Measurements from ENCODE around the gene PPP6R2. TPM values are rescaled to one million over a fixed set of nuclear protein-coding genes. Genes with fewer than 3 reads are reported as not detected.
"Not testable (repeated sequence)": the region's sequence is repeated elsewhere in the genome, so short reads cannot be mapped to it uniquely, and the experiment has no call there.

PPP6R2 gene
- total RNA-seq, 1 experiment from 2014 or later, result 54.1 TPM

DNA sequence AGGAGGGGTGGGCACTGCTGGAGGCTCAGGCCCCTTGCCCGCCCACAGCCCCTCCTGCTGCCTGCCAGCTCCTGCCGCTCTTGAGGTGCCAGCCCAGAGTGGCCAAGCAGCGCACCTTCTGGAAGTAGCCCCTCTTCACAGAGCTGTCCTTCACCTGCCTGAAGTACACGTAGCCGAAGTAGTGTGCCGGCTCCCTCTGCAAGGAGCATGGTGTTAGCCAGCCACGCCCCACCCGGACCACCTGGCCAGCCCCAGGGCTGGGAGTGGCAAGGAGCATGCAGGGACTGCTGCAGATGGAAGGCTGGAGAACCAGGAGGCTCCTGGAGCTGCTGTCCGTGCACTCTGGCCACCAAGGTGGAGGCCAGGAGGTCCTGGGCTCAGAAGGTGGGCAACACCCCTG lies 25.9 kb upstream of the PPP6R2 start:
- no peak for DNase-seq (ENCODE audit: low spot score)

DNA sequence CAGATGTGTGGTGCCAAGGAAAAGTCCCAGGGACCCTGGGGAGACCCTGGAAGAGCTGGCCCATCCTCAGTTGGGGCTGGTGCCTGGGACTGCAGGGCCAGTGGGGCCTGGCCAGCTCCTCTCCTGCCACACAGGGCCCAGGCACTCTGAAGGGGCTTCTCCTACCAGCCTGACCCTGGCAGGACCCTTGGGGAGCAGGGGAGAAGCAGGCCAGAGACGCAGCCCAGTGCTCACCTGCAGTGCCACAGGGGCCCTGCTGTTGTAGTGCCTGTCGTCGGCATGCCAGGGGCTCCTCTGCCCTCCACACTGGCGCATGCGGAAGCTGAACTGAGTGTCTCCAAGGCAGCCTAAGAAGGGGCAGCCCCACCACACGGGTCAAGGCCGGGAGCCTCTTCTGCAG lies 25.5 kb upstream of the PPP6R2 start:
- no peak for DNase-seq (ENCODE audit: low spot score)

DNA sequence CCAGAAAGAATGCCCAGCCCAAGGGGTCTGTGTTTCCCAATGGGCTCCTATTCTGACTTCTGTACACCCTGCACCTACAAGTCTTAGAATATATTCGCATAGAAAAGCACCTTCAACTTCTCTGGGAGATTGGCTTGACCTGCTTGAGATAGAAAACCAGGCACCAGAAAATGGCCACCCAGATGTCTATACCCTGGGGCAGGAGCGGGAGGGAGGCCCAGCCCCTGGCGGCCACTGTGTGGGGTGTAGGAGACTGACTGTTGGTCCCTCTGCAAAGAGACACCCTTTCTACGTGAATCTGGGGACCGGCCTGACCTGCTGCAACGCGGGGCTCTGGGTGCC lies 24.8 kb upstream of the PPP6R2 start:
- DNase-seq (ENCODE audit: low spot score), result no peak

DNA sequence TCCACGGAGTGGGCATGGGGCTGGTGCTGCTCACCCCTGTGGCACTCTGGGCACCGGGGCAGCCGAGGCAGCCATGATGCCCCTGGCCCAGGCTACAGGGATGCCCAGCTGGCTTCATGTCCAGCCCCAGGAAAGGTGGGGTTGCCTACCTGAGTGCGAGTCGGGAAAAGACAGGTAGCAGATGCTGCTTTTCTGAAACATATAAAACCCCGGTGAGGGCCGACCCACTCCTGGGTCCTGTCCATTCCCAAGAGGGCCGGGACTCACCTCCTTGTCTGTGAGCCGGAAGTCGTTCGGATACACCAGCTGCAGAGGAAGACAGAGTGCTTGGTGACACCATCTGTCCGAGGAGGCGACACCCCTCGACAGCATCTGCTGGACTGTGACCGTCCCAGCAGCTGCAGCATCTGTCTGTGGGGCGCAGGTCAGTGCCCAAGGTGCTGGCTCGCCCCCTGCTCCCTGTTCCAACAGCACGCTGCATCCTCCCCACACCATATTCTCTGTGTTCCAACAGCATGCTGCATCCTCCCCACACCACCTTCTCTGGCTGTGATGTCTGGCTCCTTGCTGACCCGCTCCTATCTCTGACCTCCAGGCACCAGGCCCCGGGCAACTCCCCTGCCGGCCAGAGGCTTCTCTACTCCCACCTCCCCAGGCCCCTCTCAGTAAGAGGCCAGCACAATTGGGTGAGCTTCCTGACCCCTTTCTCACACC lies 24.3 kb upstream of the PPP6R2 start:
- DNase-seq (ENCODE audit: low spot score), result no peak

DNA sequence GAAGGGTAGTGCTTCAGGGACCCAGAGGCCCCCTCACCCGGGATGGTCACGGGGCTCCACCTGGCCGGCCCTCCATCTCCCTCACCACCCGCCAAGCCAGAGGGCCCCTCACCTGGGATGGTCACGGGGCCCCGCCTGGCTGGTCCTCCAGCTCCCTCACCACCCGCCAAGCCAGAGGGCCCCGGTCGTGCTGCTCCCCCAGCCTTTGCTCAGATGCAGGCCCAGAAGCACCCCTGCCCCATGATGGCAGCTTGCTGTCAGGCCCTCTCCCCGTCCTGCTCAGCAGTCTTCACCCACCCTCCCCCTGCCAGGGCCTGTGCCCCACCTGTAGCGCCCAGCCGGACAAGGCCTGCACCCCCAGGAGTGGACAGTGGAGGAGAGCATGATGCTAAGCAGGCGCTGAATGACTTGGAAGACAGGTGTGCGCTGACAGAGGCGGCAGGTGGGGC lies 23.6 kb upstream of the PPP6R2 start:
- no peak for DNase-seq (ENCODE audit: low spot score)

DNA sequence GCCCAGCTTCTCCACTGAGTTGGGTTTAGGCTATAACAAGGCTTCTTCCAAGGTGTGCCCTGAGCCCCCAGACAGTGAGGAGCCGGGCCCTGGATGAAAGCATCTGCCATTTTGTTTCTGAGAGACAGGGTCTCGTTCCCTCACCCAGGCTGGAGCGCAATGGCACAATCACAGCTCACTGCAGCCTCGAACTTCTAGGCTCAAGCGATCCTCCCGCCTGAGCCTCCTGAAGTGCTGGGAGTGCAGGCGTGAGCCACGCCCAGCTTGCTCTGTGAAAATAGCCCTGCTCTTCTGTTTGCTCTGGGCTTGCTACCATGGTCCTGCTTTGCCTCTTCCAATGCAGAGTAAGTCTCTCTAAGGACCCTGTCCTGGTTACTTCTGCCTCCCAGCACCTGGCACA lies 23.0 kb upstream of the PPP6R2 start:
- DNase-seq (ENCODE audit: low spot score), result no peak

DNA sequence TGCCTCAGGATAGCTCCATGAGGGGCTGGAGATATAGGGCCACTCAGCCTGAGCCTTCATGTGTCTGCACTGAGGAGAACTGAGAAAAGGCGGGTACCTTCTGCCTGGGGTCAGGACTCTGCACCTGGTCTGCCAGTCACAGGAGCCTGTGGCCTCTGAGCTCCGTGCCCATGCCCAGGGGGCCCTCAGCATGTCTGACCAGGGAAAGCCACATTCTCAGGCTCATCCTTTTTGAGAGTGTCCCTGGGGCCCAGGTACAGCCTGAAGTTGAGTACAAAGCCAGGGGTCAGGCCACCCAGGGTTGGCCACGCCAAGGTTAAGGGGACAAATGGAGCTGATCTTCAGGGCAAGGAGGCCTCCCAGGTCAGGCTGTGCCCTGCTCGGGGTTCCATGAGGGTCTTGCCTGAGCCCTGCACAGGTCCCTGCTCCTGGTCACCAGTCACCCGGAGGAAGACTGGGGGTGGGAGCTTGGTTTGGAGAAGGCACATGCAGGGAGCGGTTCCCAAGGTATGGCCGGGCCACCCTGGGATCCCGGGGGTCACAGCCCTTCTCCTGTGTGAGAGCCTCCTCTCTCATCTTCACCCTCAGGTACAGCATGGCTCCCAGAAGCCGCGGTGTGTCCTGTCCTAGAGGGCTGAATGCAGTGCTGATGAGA lies 22.3 kb upstream of the PPP6R2 start:
- no peak for DNase-seq (ENCODE audit: low spot score)

DNA sequence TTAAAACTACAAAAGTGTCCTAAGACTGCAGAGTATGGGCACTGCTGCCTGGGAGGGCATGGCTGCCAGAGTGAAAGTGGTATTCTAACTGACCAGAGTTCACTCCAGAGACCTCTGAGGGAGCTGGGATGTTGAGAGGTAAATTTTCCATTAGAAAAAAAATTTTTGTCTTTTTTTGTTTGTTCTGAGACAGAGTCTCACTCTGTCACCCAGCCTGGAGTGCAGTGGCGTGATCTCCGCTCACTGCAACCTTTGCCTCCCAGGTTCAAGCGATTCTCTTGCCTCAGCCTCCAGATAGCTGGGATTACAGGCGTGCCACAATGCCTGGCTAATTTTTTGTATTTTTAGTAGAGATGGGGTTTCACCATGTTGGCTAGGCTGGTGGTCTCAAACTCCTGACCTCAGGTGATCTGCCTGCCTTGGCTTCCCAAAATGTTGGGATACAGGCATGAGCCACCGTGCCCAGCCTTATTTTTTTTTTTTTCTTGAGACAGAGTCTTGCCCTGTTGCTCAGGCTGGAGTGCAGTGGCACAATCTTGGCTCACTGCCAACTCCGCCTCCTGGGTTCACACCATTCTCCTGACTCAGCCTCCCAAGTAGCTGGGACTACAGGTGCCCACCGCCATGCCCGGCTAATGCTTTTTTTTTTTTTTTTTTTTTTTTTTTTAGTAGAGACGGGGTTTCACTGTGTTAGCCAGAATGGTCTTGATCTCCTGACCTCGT lies 20.6 kb upstream of the PPP6R2 start:
- not testable (repeated sequence) for DNase-seq (ENCODE audit: low spot score)

DNA sequence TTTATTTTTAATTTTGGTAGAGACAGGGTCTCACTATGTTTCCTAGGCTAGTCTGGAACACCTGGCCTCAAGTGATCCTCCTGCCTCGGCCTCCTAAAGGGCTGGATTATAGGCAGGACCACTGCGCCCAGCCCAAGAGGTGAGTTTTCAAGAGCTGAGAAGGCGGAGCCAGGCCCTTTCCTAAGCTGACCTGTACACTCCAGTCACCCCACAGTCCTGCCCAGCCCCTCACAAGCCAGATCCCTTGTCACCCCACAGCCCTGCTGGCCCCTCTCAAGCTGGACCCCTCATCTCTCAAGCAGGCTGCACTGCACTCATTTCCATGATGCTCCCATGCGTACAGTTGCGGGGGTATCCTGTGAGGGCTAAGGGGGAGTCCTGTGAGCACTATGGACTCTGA lies 19.2 kb upstream of the PPP6R2 start:
- no peak for DNase-seq (ENCODE audit: low spot score)

DNA sequence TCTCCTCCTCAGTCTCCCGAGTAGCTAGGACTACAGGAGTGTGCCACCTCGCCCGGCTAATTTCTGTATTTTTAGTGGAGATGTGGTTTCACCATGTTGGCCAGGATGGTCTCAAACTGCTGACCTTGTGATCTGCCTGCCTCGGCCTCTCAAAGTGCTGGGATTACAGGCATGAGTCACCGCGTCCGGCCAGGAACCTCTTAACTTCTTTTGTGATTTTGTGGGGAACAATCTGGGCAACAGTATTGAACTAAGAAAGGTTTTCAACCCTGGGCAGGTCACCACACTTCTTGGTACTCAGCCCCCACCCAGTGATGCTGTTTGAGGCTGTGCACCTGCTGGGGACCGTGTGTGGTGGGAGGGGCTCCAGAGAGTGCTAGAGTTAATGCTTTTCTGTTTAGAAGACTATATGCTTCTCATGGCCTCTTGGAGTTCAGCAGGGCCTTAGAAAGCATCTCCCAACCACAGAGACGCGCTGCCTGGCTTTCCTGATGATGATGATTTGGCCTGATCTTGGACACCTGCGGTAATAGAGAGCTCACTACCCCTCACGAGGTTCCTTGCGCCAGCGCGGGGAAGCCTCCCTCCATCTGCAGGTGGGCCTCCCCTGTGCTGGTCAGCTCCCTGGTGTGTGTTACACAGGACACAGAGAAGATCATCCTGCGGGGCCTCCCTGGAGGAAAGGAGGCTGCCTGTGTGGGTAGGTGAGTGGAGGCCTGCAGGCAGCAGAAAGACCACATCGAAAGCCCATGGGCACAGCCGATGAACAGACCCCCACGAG lies 17.5 kb upstream of the PPP6R2 start:
- DNase-seq (ENCODE audit: low spot score), result no peak

DNA sequence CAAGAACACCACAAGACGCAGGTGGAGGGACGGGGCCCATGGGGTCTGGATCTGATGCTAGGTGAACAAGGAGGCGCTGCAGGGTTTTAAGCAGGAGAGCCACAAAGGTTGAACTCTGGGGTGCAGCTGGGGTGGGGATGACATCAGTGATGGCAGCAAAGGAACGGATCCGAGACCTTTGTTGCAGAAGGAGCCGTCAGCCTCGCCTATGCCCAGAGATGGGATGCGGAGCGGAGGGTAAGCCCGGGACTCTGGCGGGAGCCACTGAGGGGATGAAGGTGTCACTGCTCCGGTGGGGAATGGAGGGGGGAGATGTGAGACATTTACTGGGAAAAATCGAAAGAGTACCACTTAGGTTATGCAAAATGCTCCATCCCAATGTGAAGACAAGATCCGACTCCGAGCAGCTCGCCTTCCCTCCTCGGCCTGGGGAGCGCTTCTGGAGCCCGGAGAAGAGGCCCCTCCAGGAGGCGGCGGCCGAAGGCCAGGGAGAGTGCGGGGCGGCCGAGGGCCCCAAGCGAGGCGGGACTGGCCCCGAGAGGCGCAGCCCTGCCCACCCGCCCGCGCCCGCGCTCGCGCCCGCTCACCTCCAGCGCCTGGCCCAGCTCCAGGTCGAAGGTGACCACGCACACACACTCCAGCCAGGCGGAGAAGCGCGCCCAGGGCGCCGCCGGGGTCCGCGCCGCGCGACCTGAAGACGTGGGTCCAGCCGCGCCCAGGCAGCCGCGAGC lies 16.7 kb upstream of the PPP6R2 start:
- DNase-seq (ENCODE audit: low spot score), result no peak

DNA sequence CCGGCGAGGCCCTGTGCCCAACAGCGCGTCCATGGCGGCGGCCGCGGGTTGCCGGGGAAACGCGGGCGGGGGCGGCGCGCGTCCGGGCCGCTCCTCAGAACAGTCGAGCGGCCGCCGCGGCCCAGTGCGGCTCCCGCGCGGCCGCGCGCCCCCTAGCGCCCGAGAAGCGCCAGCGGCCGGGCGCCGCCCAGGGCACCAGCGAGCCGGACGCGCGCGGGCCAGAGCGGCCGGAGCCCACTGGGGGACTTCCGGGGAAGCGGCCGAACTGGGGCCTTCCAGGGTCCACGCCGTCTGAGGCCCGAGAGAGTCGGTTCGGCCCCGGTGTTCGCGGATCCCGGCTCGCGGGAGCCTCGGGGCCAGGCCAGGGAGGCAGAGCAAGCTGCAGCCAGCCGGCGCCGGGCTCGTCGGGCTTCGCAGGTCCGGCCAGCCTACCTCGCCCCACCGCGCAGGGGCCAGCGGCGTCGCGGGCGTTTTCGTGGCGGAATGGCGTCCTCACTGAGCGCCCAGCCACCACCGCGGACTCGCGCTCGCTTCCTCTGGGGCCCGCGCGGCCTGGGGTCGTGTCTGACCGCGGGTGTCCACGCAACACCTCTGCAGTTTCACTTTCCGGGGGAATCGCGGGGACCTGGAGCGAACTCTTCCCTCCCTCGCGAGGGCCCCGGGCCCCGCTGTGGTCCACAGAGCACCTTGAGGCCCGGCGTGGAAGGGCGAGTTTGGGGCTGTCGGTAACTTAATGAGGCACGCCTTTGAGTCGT lies 16.0 kb upstream of the PPP6R2 start, which contains the start of gene DENND6B:
Gene DENND6B (minus strand): TSS at position 57 of the 755 bp plus-strand sequence. CDS start 24 bp downstream, at position 33.
- peak; percentile 69 for DNase-seq (ENCODE audit: low spot score)

DNA sequence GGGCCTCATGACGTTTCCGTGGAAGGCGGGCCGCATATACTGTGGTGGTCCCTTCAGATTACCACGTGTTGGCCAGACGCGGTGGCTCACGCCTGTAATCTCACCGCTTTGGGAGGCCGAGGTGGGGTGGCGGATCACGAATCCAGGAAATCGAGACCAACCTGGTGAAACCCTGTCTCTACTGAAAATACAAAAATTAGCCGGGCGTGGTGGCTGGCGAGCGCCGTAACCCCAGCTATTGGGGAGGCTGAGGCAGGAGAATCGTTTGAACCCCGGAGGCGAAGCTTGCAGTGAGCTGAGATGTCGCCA lies 15.5 kb upstream of the PPP6R2 start:
- no peak for DNase-seq (ENCODE audit: low spot score)

DNA sequence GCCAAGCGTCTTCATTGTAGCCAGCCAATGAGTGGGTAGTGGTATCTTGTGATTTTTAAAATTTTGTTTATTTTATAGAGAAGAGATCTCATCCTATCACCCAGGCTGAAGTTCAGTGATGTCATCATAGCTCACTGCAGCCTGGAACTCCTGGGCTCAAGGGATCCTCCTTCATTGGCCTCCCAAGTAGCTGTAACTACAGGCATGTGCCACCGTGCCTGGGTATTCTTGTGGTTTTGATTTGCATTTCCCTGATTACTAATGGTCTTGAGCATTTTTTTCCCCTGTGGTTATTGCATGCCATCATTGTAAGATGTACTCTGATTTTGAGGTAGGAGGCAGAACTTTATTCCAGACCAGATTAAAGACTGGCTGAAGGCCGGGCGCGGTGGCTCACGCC lies 13.9 kb upstream of the PPP6R2 start:
- no peak for DNase-seq (ENCODE audit: low spot score)

DNA sequence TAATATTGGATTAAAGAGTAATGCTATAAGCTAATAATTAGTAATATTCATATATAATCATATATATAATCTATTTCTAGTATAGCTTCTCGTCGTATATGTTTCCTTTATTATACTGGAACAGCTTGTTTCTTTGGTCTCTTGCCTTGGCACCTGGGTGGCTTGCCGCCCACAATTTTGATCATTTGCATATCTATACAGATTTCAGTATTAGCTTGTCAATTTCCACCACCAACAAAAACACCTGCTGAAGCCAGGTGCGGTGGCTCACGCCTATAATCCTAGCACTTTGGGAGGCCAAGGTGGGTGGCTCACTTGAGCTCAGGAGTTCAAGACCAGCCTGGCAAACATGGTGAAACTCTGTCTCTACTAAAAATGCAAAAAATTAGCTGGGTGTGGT lies 8.7 kb upstream of the PPP6R2 start:
- not testable (repeated sequence) for DNase-seq (ENCODE audit: low spot score)

DNA sequence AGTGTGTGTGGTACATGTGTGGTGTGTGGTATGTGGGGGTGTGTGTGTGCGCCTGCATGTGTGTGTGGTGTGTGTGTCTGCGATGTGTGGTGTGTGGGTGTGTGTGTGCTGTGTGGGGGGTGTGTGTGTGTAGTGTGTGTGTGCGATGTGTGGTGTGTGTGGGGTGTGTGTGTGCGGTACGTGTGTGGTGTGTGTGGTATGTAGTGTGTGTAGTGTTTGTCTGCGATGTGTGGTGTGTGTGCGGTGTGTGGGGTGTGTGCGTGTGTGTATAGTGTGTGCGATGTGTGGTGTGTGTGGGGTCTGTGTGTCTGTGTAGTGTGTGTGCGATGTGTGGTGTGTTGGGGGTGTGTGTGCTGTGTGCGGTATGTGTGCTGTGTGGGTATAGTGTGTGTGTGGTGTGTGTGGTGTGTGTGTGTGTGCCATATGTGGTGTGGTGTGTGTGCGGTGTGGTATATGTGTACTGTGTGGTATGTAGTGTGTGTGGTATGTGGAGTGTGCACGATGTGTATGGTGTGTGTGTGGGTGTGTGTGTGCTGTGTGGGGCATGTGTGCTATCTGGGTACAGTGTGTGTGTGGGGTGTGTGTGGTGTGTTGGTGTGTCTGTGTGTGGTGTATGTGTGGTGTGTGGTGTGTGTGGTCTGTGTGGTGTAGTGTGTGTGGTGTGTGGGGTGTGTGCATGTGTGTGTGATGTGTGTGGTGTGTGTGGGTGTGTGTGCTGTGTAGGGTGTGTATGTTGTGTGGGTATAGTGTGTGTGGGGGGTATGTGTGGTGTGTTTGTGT lies 5.7 kb upstream of the PPP6R2 start:
- no peak for DNase-seq (ENCODE audit: low spot score)

DNA sequence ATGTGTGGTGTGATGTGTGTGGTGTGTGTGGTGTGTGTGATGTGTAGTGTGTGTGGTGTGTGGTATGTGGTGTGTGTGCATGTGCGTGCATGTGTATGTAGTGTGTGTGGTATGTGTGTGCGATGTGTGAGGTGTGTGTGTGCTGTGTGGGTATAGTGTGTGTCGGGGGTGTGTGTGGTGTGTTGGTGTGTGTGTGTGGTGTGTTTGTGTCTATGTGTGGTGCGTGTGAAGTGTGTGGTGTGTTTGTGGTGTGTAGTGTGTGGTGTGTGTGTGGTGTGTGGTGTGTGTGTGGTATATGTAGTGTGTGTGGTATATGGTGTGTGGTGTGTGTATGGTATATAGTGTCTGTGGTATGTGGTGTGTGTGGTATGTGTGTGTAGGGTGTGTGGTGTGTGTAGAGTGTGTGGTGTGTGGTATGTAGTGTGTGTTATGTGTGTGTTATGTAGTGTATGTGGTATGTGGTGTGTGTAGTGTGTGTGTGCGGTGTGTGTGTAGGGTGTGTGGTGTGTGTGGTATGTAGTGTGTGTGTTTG lies 5.0 kb upstream of the PPP6R2 start:
- DNase-seq (ENCODE audit: low spot score), result no peak

DNA sequence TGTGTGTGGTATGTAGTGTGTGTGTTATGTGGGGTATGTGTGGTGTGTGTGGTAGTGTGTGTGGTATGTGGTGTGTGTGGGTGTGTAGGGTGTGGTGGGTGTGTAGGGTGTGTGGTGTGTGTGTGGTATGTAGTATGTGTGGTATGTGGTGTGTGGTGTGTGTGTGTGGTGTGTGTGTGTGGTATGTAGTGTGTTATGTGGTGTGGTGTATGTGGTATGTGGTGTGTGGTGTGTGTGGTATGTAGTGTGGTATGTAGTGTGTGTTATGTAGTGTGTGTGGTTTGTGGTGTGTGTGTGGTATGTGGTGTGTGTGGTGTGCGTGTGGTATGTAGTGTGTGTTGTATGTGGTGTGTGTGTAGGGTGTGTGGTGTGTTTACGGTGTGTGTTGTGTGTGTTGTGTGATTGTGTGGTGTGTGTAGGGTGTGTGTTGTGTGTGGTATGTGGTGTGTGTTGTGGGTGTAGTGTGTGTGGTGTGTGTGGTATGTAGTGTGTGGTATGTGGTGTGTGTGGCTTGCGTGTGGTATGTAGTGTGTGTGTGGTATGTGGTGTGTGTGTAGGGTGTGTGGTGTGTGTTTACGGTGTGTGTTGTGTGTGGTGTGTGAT lies 4.2 kb upstream of the PPP6R2 start:
- DNase-seq (ENCODE audit: low spot score), result no peak

All from HT-29 (cell line).